Ishikawa (cell line): Measurements from ENCODE around the gene GPR15.

Experiments used
- CEBPB ChIP-seq: IDR thresholded peaks from 2 replicates; pipeline ENCODE4 v1.6.1; 2012
- CREB1 ChIP-seq: IDR thresholded peaks from 2 replicates; pipeline ENCODE4 v1.6.1; 2012; ENCODE audit warnings: low read depth
- EGR1 ChIP-seq: IDR thresholded peaks from 2 replicates; pipeline ENCODE4 v1.6.1; 2012
- EP300 ChIP-seq: IDR thresholded peaks from 2 replicates; pipeline ENCODE4 v1.6.1; 2012; ENCODE audit warnings: borderline replicate concordance
- FOXM1 ChIP-seq: IDR thresholded peaks from 2 replicates; pipeline ENCODE4 v1.6.1; 2012; ENCODE audit warnings: low read depth, borderline replicate concordance
- NFIC ChIP-seq: IDR thresholded peaks from 2 replicates; pipeline ENCODE4 v1.6.1; 2012
- RAD21 ChIP-seq: IDR thresholded peaks from 2 replicates; pipeline ENCODE4 v1.6.1; 2012; ENCODE audit warnings: low read depth
- REST ChIP-seq: IDR thresholded peaks from 2 replicates; pipeline ENCODE4 v1.6.1; 2012; ENCODE audit warnings: low read depth, mild to moderate bottlenecking
- TAF1 ChIP-seq: IDR thresholded peaks from 2 replicates; pipeline ENCODE4 v1.6.1; 2012; ENCODE audit warnings: low read depth, mild to moderate bottlenecking
- TCF12 ChIP-seq: IDR thresholded peaks from 2 replicates; pipeline ENCODE4 v1.6.1; 2012; ENCODE audit warnings: low read depth
- TEAD4 ChIP-seq: IDR thresholded peaks from 2 replicates; pipeline ENCODE4 v1.6.1; 2012
- USF1 ChIP-seq: IDR thresholded peaks from 2 replicates; pipeline ENCODE4 v1.6.1; 2012
- YY1 ChIP-seq: IDR thresholded peaks from 2 replicates; pipeline ENCODE4 v1.6.1; 2012; ENCODE audit warnings: low read depth
- ZBTB7A ChIP-seq: IDR thresholded peaks from 2 replicates; pipeline ENCODE4 v1.6.1; 2012; ENCODE audit warnings: low read depth
- TF ChIP-seq, protein P1 (sequence below): IDR thresholded peaks from 2 replicates; pipeline ENCODE4 v1.6.1; 2012

The GPR15 gene

GRCh38 chr3:98521897-98522543 lies 9.8 kb upstream of the GPR15 start:
- TF ChIP-seq TEAD4 (no peak), YY1 (peak; percentile 59; the same call in 1 of the 2 replicates)

- no peak for TF ChIP-seq EP300
- TF ChIP-seq FOXM1: no peak
- 0 out of 2 replicates have a peak, but pooled peaks have one; percentile 46 for TF ChIP-seq ZBTB7A
- peak; percentile 62; the same call in 1 of the 2 replicates for TF ChIP-seq CREB1
- TF ChIP-seq TEAD4: peak; percentile 70
- no peak for TF ChIP-seq REST
- TF ChIP-seq USF1: no peak
- TF ChIP-seq, protein P1, sequence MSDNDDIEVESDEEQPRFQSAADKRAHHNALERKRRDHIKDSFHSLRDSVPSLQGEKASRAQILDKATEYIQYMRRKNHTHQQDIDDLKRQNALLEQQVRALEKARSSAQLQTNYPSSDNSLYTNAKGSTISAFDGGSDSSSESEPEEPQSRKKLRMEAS: no peak; the same call in 1 of the 2 replicates
- TF ChIP-seq TCF12: peak; percentile 50; the same call in 1 of the 2 replicates
- peak; percentile 62; the same call in 1 of the 2 replicates for TF ChIP-seq EGR1
- TF ChIP-seq RAD21: no peak
- TF ChIP-seq CEBPB: no peak
- TF ChIP-seq NFIC: peak; percentile 57; the same call in 1 of the 2 replicates
- peak; percentile 63 for TF ChIP-seq YY1
- peak; percentile 63; the same call in 1 of the 2 replicates for TF ChIP-seq TAF1
Observed at GRCh38 chr3:98522544-98523281, 9.1 kb upstream of the GPR15 start, which contains the start of gene CLDND1. CLDND1 (minus strand) TSS chr3:98522902; CDS start chr3:98521424, 1,478 bp downstream.

GRCh38 chr3:98525494-98525893 lies 6.3 kb upstream of the GPR15 start:
- TF ChIP-seq EGR1 (no peak), CREB1 (no peak), RAD21 (no peak), TCF12 (no peak), CEBPB (no peak), YY1 (no peak), REST (no peak), FOXM1 (no peak), TAF1 (no peak)

DNA sequence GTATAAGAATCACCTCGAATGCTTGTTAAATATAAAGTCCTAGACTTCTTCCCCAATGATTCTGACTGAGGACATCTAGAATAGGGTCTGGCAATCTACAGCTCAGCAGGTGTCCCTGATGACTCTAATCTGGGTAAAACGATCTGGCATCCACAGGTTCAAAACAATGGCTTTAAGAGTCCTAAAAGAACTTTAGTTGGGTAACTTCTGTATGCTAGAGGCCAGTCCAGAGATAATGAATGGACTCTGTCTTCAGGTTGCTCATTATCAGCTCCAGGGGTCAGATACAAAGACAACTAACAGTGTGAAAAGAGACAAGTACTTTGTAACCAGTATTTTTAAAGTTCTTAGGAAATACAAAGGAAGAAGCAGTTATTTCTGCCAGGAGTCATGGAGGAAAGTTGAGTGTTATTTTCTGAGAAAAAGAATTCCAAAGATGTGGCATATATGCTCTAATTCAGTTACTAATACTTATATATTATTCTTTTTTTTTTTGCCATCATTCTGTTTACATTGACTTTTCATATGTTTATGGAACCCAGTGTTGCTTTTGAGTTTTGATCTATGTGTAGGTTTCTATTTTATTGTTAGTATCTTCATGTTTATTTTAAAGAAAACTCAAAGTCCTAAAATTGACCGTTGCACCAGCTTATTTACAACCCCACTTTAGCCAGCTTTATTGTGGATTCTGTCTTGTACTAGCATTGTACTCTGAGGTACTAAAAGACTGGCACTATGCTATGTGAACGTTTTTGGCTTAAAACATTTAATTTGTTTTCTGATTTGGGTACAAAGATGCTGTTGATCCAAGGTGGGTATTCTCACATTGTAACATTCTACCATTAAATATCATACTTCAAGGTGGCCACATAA lies 3.1 kb upstream of the GPR15 start:
- TF ChIP-seq REST: no peak
- no peak for TF ChIP-seq RAD21
- no peak for TF ChIP-seq FOXM1
- TF ChIP-seq, protein P1: no peak
- no peak for TF ChIP-seq TEAD4
- TF ChIP-seq TCF12: no peak
- no peak for TF ChIP-seq EP300
- TF ChIP-seq YY1: no peak
- no peak for TF ChIP-seq EGR1
- no peak for TF ChIP-seq TAF1
- no peak for TF ChIP-seq CREB1
- TF ChIP-seq USF1: no peak
- no peak for TF ChIP-seq ZBTB7A
- no peak for TF ChIP-seq NFIC
- no peak for TF ChIP-seq CEBPB
